C4-2B (cell line): ENCODE results near the gene ANGPT4.

Experiments used
- ZFX ChIP-seq: fragments of 450-650 bp; IDR thresholded peaks from 2 replicates; pipeline ENCODE4 v1.6.1; 2017
- TF ChIP-seq, protein P1 (sequence below): fragments of 450-650 bp; conservative IDR thresholded peaks from 2 replicates; pipeline ENCODE4 v1.5.1; 2017; ENCODE audit warnings: mild to moderate bottlenecking

DNA sequence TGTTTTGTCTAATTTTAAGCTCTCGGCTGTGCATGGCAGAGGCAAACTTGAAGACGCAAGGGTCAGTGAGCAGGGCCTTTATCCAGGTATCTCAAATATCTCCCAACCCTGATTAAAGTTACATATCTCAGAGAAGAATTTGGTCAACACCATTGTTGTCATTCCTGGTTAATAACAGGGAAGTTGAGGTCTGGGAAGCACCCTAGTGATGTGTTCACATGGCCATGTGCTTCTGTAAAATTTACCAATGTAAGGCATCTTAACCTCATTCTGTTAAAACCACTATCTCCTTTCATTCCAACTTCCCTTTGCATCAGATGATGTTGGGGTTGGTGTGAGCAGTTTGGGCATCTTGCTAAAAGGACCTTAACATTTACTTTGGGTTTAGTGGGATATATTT lies 86.6 kb downstream of the ANGPT4 start:
- TF ChIP-seq, protein P1, sequence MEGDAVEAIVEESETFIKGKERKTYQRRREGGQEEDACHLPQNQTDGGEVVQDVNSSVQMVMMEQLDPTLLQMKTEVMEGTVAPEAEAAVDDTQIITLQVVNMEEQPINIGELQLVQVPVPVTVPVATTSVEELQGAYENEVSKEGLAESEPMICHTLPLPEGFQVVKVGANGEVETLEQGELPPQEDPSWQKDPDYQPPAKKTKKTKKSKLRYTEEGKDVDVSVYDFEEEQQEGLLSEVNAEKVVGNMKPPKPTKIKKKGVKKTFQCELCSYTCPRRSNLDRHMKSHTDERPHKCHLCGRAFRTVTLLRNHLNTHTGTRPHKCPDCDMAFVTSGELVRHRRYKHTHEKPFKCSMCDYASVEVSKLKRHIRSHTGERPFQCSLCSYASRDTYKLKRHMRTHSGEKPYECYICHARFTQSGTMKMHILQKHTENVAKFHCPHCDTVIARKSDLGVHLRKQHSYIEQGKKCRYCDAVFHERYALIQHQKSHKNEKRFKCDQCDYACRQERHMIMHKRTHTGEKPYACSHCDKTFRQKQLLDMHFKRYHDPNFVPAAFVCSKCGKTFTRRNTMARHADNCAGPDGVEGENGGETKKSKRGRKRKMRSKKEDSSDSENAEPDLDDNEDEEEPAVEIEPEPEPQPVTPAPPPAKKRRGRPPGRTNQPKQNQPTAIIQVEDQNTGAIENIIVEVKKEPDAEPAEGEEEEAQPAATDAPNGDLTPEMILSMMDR, result no peak
- no peak for TF ChIP-seq ZFX
